SK-N-MC (cell line): ENCODE measurements around the gene ERBB4.

Source experiments
- EZH2 ChIP-seq: fragments of 200-600 bp; sonication (generic); IDR thresholded peaks from one replicate; pipeline ENCODE4 v1.6.1; 2017; ENCODE audit warnings: antibody characterized with exemption
- FOXP2 ChIP-seq: optimal IDR thresholded peaks from 2 replicates; pipeline ENCODE3; 2011; ENCODE audit warnings: mild to moderate bottlenecking, moderate library complexity; ENCODE audit not compliant: insufficient read depth; ENCODE audit errors: extremely low read length, control extremely low read depth
- POLR2AphosphoS5 ChIP-seq: IDR thresholded peaks from 2 replicates; pipeline ENCODE4 v1.6.1; 2012; ENCODE audit warnings: mild to moderate bottlenecking, low read depth, low read length, borderline replicate concordance

GRCh38 chr2:211690736-211691135 is 847.9 kb downstream of the ERBB4 start:
- TF ChIP-seq POLR2AphosphoS5 (no peak), EZH2 (no peak), FOXP2 (no peak)
